GM12874 (cell line): ENCODE data around the gene GPRASP1.

Experiments
- TF ChIP-seq, protein P1 (sequence below): IDR thresholded peaks from 2 replicates; pipeline ENCODE4 v1.5.1; 2011; ENCODE audit warnings: low read depth, mild to moderate bottlenecking, control low read depth, low read length, moderate library complexity; ENCODE audit not compliant: insufficient read depth

GPRASP1 gene

GRCh38 chrX:102651242-102652011, at the start of gene GPRASP1:
GPRASP1 (plus strand) TSS chrX:102651483; CDS start chrX:102653914, 2,431 bp downstream.
- TF ChIP-seq, protein P1, sequence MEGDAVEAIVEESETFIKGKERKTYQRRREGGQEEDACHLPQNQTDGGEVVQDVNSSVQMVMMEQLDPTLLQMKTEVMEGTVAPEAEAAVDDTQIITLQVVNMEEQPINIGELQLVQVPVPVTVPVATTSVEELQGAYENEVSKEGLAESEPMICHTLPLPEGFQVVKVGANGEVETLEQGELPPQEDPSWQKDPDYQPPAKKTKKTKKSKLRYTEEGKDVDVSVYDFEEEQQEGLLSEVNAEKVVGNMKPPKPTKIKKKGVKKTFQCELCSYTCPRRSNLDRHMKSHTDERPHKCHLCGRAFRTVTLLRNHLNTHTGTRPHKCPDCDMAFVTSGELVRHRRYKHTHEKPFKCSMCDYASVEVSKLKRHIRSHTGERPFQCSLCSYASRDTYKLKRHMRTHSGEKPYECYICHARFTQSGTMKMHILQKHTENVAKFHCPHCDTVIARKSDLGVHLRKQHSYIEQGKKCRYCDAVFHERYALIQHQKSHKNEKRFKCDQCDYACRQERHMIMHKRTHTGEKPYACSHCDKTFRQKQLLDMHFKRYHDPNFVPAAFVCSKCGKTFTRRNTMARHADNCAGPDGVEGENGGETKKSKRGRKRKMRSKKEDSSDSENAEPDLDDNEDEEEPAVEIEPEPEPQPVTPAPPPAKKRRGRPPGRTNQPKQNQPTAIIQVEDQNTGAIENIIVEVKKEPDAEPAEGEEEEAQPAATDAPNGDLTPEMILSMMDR = no peak

DNA sequence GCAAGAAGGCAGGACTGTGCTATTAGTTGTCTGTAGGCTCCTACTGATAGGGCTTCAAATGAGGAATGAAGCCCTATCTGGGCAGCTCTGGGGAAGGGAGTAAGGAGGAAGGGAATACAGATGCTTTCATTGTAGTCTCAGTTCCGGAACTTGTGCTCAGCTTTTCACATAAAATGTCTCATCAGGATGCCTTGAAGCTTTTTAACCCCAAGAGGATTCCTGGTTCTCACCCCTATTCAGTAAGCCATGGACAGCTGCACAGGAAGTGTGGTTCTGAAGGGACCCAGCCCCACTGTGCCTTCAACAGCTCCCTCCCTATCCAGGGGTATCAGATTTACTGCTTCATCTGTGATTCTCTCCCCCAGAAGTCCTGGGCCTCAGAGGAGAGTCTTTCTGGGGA, 47.0 kb upstream of the GPRASP1 start:
- TF ChIP-seq, protein P1 = no peak

DNA sequence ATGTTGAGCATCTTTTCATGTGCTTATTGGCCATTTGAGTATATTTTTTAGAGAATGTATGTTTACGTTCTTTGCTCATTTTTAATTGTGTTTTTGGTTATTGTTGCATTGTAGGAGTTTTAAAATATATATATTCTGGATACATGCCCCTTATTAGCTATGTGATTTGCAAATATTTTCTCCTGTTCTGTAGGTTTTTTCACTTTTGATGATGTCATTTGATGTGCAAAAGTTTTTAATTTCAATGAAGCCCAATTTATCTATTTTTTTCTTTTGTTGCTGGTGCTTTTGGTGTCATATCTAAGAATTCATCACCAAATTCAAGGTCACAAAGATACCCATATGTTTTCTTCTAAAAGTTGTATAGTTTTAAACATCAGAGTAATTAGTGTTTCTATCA, 45.2 kb upstream of the GPRASP1 start:
- TF ChIP-seq, protein P1 = no peak

DNA sequence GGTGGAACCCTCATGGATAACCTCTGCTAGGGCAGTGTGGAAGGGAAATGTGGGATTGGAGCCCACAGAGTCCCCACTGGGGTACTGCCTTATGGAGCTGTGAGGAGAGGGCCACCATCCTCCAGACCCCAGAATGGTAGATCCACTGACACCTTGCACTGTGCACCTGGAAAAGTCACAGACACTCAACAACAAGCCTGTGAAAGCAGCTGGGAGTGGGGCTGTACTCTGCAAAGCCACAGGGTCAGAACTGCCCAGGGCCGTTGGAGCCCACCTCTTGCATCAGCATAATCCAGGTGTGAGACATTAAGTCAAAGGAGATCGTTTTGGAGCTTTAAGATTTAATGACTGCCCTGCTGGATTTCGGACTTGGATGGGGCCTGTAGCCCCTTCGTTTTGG, 40.4 kb upstream of the GPRASP1 start:
- TF ChIP-seq, protein P1 = no peak

DNA sequence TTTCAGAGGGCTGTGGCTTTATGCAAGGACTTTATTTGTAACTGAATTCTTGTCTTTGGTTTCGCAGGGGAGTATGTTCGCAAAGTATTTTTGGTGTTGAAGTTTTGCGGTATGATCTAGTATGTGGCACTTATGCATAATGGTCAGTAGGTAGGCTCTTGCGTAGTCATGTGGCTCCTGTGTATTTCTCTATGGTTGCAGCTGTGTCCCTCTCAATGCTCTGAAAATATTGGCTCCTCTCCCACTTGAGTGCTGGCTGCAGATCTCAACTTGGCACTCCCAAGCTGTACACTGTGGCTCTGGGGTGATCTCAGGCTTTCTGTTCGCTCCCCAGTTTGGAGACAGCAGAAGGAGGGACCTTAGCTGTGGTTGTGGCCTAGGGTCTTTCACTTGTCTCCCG, 27.2 kb upstream of the GPRASP1 start:
- TF ChIP-seq, protein P1 = no peak

DNA sequence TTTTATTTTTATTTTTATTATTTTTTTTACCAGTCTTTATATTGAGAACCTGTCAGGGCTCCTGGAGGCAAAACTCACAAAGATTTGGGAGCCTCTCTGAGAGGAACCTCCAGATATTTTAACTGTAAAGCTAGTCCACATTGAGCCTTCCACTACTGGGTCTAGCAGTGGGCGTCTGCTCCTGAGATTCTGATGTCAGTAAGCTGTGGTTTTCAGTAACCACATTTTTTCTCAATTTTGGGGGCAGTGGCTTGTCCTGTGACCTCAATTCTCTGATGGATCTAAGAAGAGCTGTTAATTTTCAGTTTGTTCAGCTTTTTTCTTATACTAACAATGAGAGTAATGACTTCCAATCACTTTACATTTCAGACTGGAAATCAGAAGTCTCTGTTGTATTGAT, 23.6 kb upstream of the GPRASP1 start:
- TF ChIP-seq, protein P1 = no peak

GRCh38 chrX:102637561-102637960, 13.7 kb upstream of the GPRASP1 start:
- TF ChIP-seq, protein P1 = no peak
